Fibroblast of lung (primary cell): ENCODE measurements around the gene C5orf15. TPM values are rescaled to one million over a fixed set of nuclear protein-coding genes. Genes with fewer than 3 reads are reported as not detected.

Experiments
- DNase-seq, 2 donors: peaks; one replicate each; pipeline versions ENCODE4 v3.0.0 to v3.0.0-alpha.2; 2010; ENCODE audit warnings: low read depth in 2 of 2
- H2AFZ ChIP-seq: 2 replicates; pipeline ENCODE4 v1.5.1; 2012; ENCODE audit warnings: low read length, control low read depth, inconsistent platforms
- H3K27ac ChIP-seq: 2 replicates; pipeline ENCODE4 v1.5.1; 2011; ENCODE audit warnings: low read length, control low read depth; ENCODE audit not compliant: insufficient read depth
- H3K27me3 ChIP-seq: 2 replicates; pipeline ENCODE4 v1.5.1; 2011; ENCODE audit warnings: mild to moderate bottlenecking, low read length; ENCODE audit not compliant: control insufficient read depth, insufficient read depth
- H3K36me3 ChIP-seq: 2 replicates; pipeline ENCODE4 v1.5.1; 2011; ENCODE audit warnings: low read length; ENCODE audit not compliant: control insufficient read depth, insufficient read depth
- H3K4me1 ChIP-seq: 2 replicates; pipeline ENCODE4 v1.5.1; 2011; ENCODE audit warnings: low read length; ENCODE audit not compliant: control insufficient read depth, insufficient read depth; ENCODE audit errors: extremely low read depth
- H3K4me2 ChIP-seq: 2 replicates; pipeline ENCODE4 v1.5.1; 2011; ENCODE audit warnings: low read length, control low read depth; ENCODE audit not compliant: insufficient read depth; ENCODE audit errors: extremely low read depth
- H3K4me3 ChIP-seq, 4 experiments: fragments of 200-600 bp in 1 of 4; sonication (generic) in 1 of 4; replicated peaks in 1 of 4; 2 replicates each; pipeline ENCODE4 v1.5.1; 2011 to 2016; ENCODE audit warnings: low read length in 4 of 4, low read depth in 3 of 4, mild to moderate bottlenecking in 3 of 4, control low read depth in 2 of 4, inconsistent platforms in 1 of 4, mixed read lengths in 1 of 4; ENCODE audit not compliant: insufficient read depth in 1 of 4; ENCODE audit errors: control extremely low read depth in 1 of 4
- H3K79me2 ChIP-seq: 2 replicates; pipeline ENCODE4 v1.5.1; 2012; ENCODE audit warnings: mild to moderate bottlenecking, low read length, inconsistent platforms; ENCODE audit not compliant: control insufficient read depth, insufficient read depth
- H3K9ac ChIP-seq: 2 replicates; pipeline ENCODE4 v1.5.1; 2011; ENCODE audit warnings: mild to moderate bottlenecking, low read length, control low read depth; ENCODE audit not compliant: insufficient read depth
- H3K9me3 ChIP-seq: 2 replicates; pipeline ENCODE4 v1.5.1; 2012; ENCODE audit warnings: low read depth, low read length; ENCODE audit not compliant: control insufficient read depth, insufficient read depth
- H4K20me1 ChIP-seq: 2 replicates; pipeline ENCODE4 v1.5.1; 2011; ENCODE audit warnings: low read length; ENCODE audit not compliant: control insufficient read depth, insufficient read depth; ENCODE audit errors: extremely low read depth
- EZH2 ChIP-seq: IDR thresholded peaks from 2 replicates; pipeline ENCODE4 v1.5.1; 2012; ENCODE audit warnings: low read length, control low read depth, mild to moderate bottlenecking; ENCODE audit errors: missing control alignments
- polyA plus RNA-seq, 2 donors: library from polyadenylated mRNA; depleted of rRNA in 1 of 2; stranded (reverse) in 1 of 2; unstranded in 1 of 2; fragments of >200 nt; gene quantifications; 2 replicates each; pipeline ENCODE4 v1.2.1, GENCODE V29; 2011 to 2012; ENCODE audit warnings: missing spikeins in 1 of 2
- total RNA-seq: library from RNA; depleted of rRNA; stranded (reverse); fragments of >200 nt; gene quantifications from 2 replicates; pipeline ENCODE4 v1.2.1, GENCODE V29; 2014
- TF ChIP-seq, protein P1 (sequence below), 2 donors: IDR thresholded peaks in 1 of 2; conservative IDR thresholded peaks in 1 of 2; 1 replicate in 1 of 2; 2 replicates in 1 of 2; pipeline ENCODE4 v1.5.1; 2011 to 2012; ENCODE audit warnings: low read length in 2 of 2, control low read depth in 1 of 2, inconsistent platforms in 1 of 2, low read depth in 1 of 2, mild to moderate bottlenecking in 1 of 2

Gene C5orf15
- total and polyA plus RNA-seq, 2 donors (not counting 1 experiment from before 2014, with no cell fraction given) = 43.1 to 111 TPM

DNA sequence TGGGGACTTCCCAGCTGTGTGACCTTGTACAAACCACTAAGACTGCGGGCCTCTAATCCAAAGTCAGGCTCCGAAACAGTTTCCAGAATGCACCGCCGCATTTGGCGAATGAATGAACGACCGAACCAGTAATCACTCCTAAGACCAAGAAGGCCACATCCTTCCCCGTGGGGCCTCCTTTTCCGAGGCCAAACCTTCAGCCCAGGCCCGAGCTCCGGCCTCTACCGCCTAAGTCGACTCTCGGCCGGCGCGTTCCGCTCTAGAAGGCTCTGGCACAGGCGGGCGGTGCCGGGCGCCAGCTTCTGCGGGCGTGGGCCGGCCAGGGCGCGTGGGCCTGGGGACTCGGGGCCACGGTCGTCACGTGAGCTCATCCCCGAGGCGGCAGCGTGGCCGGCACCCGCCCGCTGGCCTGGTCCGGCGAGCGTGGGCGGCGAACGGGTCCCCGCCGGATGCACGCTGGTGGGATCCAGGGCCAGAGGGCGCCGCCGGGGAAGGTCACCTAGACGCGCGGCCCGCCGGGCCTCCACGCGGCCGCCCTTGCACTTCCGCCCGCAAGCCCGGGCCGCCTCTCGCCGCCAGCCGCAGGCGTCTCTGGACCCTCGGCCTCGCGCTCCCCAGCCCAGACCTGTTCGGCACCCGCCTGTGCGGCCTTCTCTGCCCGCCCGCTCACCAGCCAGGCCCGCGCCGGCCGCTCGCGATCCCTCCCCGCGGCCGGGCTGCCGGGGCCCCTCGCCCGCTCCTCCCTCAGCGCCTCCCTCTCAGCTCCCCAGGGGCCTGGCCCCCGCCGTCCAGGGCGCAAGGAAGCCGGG, 35.6 kb upstream of the C5orf15 start:
- Histone ChIP-seq H3K4me1 (peaks cover 21% of the 10 kb centered on the region), H3K9me3 (no peaks in the 10 kb centered on the region), H3K27me3 (no peaks in the 10 kb centered on the region), H3K4me2 (peak overlapping the region; percentile 100), H3K27ac (peak overlapping the region; percentile 96), H3K4me3 (peak overlapping the region; percentile 60 to 90 (median 74)), H4K20me1 (peaks cover 3% of the 10 kb centered on the region), H3K9ac (peak overlapping the region; percentile 97), H3K79me2 (peaks cover 54% of the 10 kb centered on the region), H3K36me3 (peaks cover 15% of the 10 kb centered on the region), H2AFZ (no peak overlapping the region)
- peak; percentile 51 to 53 for DNase-seq
- TF ChIP-seq, protein P1, sequence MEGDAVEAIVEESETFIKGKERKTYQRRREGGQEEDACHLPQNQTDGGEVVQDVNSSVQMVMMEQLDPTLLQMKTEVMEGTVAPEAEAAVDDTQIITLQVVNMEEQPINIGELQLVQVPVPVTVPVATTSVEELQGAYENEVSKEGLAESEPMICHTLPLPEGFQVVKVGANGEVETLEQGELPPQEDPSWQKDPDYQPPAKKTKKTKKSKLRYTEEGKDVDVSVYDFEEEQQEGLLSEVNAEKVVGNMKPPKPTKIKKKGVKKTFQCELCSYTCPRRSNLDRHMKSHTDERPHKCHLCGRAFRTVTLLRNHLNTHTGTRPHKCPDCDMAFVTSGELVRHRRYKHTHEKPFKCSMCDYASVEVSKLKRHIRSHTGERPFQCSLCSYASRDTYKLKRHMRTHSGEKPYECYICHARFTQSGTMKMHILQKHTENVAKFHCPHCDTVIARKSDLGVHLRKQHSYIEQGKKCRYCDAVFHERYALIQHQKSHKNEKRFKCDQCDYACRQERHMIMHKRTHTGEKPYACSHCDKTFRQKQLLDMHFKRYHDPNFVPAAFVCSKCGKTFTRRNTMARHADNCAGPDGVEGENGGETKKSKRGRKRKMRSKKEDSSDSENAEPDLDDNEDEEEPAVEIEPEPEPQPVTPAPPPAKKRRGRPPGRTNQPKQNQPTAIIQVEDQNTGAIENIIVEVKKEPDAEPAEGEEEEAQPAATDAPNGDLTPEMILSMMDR (conservative IDR thresholded peaks at IDR 0.05 in 1 of 2, IDR thresholded peaks at IDR 0.05 in 1 of 2; ENCODE audit: low read depth in 1 of 2, low read length in 2 of 2) = no peak
- no peak for TF ChIP-seq EZH2

DNA sequence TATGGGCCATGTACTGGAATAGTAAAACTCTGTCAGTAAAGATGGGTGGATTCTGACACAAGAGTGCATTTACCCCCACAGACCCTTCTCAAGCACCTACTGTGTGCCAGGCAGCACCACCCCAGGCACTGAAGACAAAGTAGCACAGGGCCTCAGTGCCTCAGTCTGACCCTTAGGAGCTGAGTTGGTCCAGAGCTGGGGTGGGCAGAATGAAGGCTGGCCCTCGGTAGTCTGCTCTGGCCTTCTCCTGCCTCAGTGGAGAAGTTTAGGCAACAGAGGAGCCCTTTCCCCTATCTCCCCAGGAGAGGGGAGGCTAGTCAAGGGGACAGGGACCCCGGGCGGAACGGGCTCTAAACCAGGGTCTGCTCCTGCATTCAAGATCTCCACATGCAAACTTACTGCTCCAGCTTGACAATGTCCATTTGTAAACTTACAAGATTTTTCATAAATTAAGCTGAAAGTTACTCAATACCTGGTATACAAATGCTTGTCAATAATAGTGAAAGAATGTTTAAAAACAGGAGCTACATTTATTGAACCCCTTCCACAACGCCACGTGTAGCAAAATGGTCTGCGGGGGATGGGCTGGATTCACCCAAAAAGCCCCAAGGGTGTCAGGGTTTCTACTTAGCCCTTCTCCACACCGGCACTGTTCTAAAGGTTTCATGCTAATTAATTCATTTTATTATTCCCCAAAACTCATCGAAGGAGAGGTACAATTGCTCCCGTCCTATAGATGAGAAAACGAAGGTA, 34.8 kb upstream of the C5orf15 start:
- Histone ChIP-seq H3K4me3 (peak overlapping the region; percentile 60 to 90 (median 74)), H3K36me3 (peaks cover 15% of the 10 kb centered on the region), H3K27me3 (no peaks in the 10 kb centered on the region), H3K4me2 (peak overlapping the region; percentile 100), H3K79me2 (peaks cover 62% of the 10 kb centered on the region), H3K9me3 (no peaks in the 10 kb centered on the region), H3K4me1 (peaks cover 21% of the 10 kb centered on the region), H4K20me1 (peaks cover 3% of the 10 kb centered on the region), H3K9ac (peak overlapping the region; percentile 97), H3K27ac (peak overlapping the region; percentile 96), H2AFZ (no peak overlapping the region)
- DNase-seq = no peak
- no peak for TF ChIP-seq EZH2
- TF ChIP-seq, protein P1 (conservative IDR thresholded peaks at IDR 0.05 in 1 of 2, IDR thresholded peaks at IDR 0.05 in 1 of 2; ENCODE audit: low read depth in 1 of 2, low read length in 2 of 2) = no peak
